ENCODE results near the gene FBXO42.

FBXO42 gene

DNA sequence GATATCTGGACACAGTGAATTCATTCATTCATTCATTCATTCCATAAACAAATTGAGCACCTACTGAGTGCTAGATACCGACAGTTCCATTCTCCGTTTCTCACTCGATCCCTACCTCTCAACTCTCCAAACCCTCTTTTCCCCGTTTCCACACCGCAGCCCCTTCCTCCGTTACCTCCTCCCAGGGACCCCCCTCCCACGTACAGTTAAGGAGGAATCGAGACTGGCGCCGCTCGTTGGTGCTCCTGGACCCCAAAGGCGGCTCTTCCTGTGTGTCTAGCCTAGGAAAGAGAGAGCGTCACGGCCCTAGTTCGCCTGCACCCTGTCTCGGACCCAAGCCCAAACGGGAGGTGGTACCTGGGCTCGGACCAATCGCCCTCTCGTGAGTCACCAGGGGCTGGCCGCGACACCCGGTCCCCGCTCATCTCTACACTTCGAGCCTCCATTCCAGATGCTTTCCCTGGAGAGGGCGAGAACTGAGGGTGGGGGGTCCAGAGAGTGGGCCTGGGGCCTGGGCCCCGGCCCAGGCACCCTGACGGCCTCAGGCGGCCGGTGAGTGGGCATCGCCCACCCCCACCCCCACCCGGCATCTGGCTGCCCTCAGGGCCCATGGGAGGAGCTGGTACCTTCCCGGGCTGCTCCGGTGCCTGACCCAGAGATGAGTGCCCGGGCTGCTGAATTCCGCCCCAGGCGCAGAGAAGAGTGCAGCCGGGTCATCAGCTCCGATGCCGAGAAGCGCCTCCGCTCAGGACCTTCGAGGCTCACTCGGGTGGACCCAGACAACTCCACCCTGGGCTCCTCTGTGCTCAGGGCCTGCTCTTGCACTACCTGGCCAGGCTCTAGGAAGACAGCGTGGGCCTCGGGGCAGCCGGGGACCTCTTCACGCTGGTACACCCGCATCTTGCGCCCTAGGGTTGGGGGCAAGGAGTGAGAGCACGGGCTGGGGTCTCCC, 144.7 kb downstream of the FBXO42 start:
- Histone ChIP-seq H3K27ac (peak overlapping the region; percentile 87), H3K4me3 (ENCODE audit: low read depth in 1 of 2, low read length in 1 of 2) (peak overlapping the region; percentile 64 to 96), H3K27me3 (peaks cover 11% of the 10 kb centered on the region), H3K36me3 (no peaks in the 10 kb centered on the region), H3K9me3 (no peaks in the 10 kb centered on the region), H3K4me1 (ENCODE audit: control insufficient read depth in 1 of 2, insufficient read depth in 1 of 2, low read depth in 1 of 2, low read length in 1 of 2) (peaks cover 14 to 17% of the 10 kb centered on the region in 2 experiments)
- TF ChIP-seq, protein P1, sequence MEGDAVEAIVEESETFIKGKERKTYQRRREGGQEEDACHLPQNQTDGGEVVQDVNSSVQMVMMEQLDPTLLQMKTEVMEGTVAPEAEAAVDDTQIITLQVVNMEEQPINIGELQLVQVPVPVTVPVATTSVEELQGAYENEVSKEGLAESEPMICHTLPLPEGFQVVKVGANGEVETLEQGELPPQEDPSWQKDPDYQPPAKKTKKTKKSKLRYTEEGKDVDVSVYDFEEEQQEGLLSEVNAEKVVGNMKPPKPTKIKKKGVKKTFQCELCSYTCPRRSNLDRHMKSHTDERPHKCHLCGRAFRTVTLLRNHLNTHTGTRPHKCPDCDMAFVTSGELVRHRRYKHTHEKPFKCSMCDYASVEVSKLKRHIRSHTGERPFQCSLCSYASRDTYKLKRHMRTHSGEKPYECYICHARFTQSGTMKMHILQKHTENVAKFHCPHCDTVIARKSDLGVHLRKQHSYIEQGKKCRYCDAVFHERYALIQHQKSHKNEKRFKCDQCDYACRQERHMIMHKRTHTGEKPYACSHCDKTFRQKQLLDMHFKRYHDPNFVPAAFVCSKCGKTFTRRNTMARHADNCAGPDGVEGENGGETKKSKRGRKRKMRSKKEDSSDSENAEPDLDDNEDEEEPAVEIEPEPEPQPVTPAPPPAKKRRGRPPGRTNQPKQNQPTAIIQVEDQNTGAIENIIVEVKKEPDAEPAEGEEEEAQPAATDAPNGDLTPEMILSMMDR (IDR thresholded peaks at IDR 0.05), result no peak

DNA sequence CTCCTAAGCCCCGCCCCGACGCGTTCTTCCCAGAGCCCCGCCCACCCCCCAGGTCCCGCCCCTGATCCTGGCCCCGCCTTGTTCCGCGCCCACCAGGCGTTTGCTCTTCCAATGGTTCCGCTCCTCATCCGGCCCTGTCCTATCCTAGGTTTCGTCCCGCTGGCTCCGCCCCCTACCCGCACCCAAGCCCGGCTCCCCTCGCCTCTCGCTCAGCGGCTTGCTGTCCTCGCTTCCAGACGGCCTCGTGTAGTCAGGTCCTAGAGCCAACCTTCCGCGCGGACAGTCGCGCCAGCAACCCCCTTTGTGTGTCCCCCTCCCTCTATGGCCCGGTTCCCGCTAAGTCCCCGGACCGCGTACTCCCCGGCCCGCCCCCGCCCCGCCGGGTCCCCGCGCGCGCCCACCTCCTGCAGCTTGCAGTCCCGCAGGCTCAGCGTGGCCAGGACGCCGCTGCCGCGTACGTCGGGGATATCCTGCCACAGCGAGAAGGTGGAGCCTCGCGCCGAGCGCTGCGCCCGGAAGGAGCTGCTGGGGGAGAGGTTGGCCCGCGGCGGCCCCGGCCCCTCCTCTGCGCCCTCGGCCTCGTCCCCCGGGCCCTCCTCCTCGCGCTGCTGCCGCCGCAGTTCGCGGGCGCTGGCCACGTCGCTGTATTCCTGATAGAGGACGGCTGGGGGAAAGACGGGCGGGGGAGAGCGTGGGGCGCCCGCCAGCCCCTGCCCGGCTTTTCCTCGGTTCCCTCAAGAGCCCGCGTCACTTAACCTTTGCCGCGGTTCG, 145.5 kb downstream of the FBXO42 start:
- H3K9me3 ChIP-seq, result no peaks in the 10 kb centered on the region
- H3K27me3 ChIP-seq, result peaks cover 8% of the 10 kb centered on the region
- H3K4me3 ChIP-seq (ENCODE audit: low read depth in 1 of 2, low read length in 1 of 2), result peak overlapping the region; percentile 64 to 96
- peaks cover 14 to 17% of the 10 kb centered on the region in 2 experiments for H3K4me1 ChIP-seq (ENCODE audit: control insufficient read depth in 1 of 2, insufficient read depth in 1 of 2, low read depth in 1 of 2, low read length in 1 of 2)
- H3K36me3 ChIP-seq, result no peaks in the 10 kb centered on the region
- TF ChIP-seq, protein P1 (IDR thresholded peaks at IDR 0.05), result no peak
- peak overlapping the region; percentile 87 for H3K27ac ChIP-seq

DNA sequence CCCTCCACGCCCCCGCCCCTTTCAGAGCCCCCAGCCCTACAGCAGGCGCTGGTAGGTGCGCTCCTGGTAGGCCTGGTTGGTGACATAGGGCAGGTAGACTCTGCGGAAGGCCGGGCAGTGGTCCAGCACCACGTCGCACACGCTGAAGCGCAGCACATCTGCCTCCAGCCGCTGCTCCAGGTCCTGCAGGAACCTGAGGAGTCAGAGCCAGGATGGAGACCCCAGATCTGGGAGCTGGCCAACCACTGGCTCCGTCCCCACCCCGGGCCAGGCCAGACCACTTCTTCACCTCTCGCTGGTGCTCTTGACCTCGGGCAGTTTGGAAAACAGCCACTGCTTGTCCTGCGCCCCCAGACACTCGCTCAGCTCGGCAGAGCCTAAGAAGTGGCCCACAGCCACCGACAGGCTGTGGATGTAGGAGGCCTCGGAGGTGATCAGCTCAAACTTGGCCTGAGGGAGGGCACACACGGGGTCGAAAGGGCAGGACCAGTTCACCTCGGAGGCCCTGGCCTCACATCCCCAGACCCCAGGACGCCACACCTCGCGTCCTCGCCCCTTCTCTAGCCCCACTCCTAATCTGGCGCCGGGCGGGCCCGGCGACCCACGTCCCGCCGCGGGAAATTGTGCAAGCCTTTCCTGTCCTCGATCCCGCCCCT, 146.3 kb downstream of the FBXO42 start:
- H3K36me3 ChIP-seq, result no peaks in the 10 kb centered on the region
- peaks cover 8% of the 10 kb centered on the region for H3K27me3 ChIP-seq
- peak overlapping the region; percentile 87 for H3K27ac ChIP-seq
- TF ChIP-seq, protein P1 (IDR thresholded peaks at IDR 0.05), result no peak
- H3K9me3 ChIP-seq, result no peaks in the 10 kb centered on the region
- peak overlapping the region; percentile 64 to 96 for H3K4me3 ChIP-seq (ENCODE audit: low read depth in 1 of 2, low read length in 1 of 2)
- H3K4me1 ChIP-seq (ENCODE audit: control insufficient read depth in 1 of 2, insufficient read depth in 1 of 2, low read depth in 1 of 2, low read length in 1 of 2), result peaks cover 14 to 17% of the 10 kb centered on the region in 2 experiments

DNA sequence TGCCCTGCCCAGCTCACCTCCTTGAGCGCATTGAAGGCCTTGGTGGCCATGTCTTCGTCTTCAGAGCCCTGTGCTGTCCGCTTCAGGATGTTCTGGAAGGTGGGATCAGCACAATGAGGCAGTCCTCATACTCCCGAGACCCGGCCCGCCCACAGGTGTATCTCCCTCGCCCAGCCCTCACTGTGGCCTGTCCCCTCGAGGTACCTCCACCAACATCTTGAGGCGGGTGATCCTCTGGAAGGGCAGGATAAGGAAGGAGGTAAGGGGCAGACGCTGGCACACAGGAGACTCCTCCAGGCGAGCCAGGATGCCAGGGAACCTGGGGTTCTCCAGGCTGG, 147.0 kb downstream of the FBXO42 start:
- Histone ChIP-seq H3K4me3 (ENCODE audit: low read depth in 1 of 2, low read length in 1 of 2) (no peak overlapping the region), H3K9me3 (no peaks in the 10 kb centered on the region), H3K36me3 (no peaks in the 10 kb centered on the region), H3K27me3 (peaks cover 8% of the 10 kb centered on the region), H3K27ac (no peak overlapping the region), H3K4me1 (ENCODE audit: control insufficient read depth in 1 of 2, insufficient read depth in 1 of 2, low read depth in 1 of 2, low read length in 1 of 2) (peaks cover 14 to 17% of the 10 kb centered on the region in 2 experiments)
- TF ChIP-seq, protein P1 (IDR thresholded peaks at IDR 0.05), result no peak

DNA sequence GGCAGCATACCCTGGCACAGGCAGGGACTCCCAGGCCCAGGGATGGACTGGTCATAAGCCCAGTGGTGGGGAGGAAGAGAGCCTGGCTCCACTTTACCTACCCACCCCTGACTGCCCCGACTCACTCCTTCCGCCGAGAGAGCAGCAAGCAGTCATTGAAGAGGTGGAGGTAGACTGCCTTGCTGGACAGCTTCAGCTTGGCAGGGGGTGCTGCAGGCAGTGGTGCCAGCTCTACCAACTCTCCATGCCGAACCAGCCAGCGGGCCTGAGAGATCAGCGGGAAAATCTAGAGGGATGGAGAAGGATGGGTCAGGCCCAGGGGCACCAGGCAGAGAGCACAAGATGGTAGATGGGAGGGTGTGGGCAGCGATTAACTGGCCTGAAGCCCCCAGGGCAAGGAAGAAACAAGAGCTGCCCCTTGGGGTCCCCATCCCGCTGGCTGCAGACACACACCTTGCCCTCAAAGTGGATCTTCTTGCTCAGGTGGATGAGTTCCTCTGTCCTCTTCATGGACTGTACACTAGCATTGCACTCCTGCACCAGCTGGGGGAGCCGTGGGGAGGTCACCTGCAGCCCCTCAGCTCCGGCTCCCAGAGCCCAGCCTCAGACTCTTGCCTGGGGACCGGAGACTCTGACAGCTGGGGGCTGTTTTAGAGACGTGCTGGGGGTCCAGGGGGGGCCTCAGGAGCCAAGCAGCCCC, 147.5 kb downstream of the FBXO42 start:
- no peaks in the 10 kb centered on the region for H3K9me3 ChIP-seq
- TF ChIP-seq, protein P1 (IDR thresholded peaks at IDR 0.05), result no peak
- peaks cover 8% of the 10 kb centered on the region for H3K27me3 ChIP-seq
- H3K4me1 ChIP-seq (ENCODE audit: control insufficient read depth in 1 of 2, insufficient read depth in 1 of 2, low read depth in 1 of 2, low read length in 1 of 2), result peaks cover 14 to 17% of the 10 kb centered on the region in 2 experiments
- H3K27ac ChIP-seq, result no peak overlapping the region
- H3K36me3 ChIP-seq, result no peaks in the 10 kb centered on the region
- H3K4me3 ChIP-seq (ENCODE audit: low read depth in 1 of 2, low read length in 1 of 2), result no peak overlapping the region

Data from neutrophil (primary cell).